Measurements from ENCODE around the gene MAST4.

MAST4 gene

GRCh38 chr5:67133776-67134175, 537.6 kb downstream of the MAST4 start:
- DNase-seq (ENCODE audit: low read depth in 1 of 2, low spot score in 1 of 2) = no peak
- H3K27me3 ChIP-seq (ENCODE audit: insufficient read depth, poor library complexity, severe bottlenecking) = no peaks in the 10 kb centered on the region

GRCh38 chr5:67135381-67135984, 539.3 kb downstream of the MAST4 start:
- no peaks in the 10 kb centered on the region for H3K27me3 ChIP-seq (ENCODE audit: insufficient read depth, poor library complexity, severe bottlenecking)
- H3K4me3 ChIP-seq (replicated peaks; ENCODE audit: insufficient read depth, low read length) = no peak overlapping the region
- H3K27ac ChIP-seq (replicated peaks) = no peak overlapping the region
- TF ChIP-seq CTCF (IDR thresholded peaks at IDR 0.05; ENCODE audit: insufficient read depth, low read length) = no peak
- TF ChIP-seq REST (IDR thresholded peaks at IDR 0.05; ENCODE audit: insufficient replicate concordance, low read depth) = no peak
- TF ChIP-seq SPI1 (IDR thresholded peaks at IDR 0.05; ENCODE audit: borderline replicate concordance, low read depth) = no peak
- DNase-seq (ENCODE audit: low read depth in 1 of 2, low spot score in 1 of 2) = no peak

More at GRCh38 chr5:67133776-67134175, 537.6 kb downstream of the MAST4 start:
- Histone ChIP-seq H3K27ac (replicated peaks) (no peak overlapping the region), H3K4me3 (replicated peaks; ENCODE audit: insufficient read depth, low read length) (no peak overlapping the region)
- TF ChIP-seq REST (IDR thresholded peaks at IDR 0.05; ENCODE audit: insufficient replicate concordance, low read depth) (no peak), POLR2AphosphoS5 (IDR thresholded peaks at IDR 0.05; ENCODE audit: low read depth) (no peak), CTCF (IDR thresholded peaks at IDR 0.05; ENCODE audit: insufficient read depth, low read length) (no peak), SPI1 (IDR thresholded peaks at IDR 0.05; ENCODE audit: borderline replicate concordance, low read depth) (no peak), GABPA (IDR thresholded peaks at IDR 0.05; ENCODE audit: low read depth) (no peak)

GRCh38 chr5:67139030-67139429, 542.8 kb downstream of the MAST4 start:
- Histone ChIP-seq H3K4me3 (replicated peaks; ENCODE audit: insufficient read depth, low read length) (no peak overlapping the region), H3K27me3 (ENCODE audit: insufficient read depth, poor library complexity, severe bottlenecking) (no peaks in the 10 kb centered on the region), H3K27ac (replicated peaks) (no peak overlapping the region)
- DNase-seq (ENCODE audit: low read depth in 1 of 2, low spot score in 1 of 2) = no peak
- TF ChIP-seq SPI1 (IDR thresholded peaks at IDR 0.05; ENCODE audit: borderline replicate concordance, low read depth) = no peak
- TF ChIP-seq REST (IDR thresholded peaks at IDR 0.05; ENCODE audit: insufficient replicate concordance, low read depth) = no peak
- no peak for TF ChIP-seq POLR2AphosphoS5 (IDR thresholded peaks at IDR 0.05; ENCODE audit: low read depth)
- TF ChIP-seq CTCF (IDR thresholded peaks at IDR 0.05; ENCODE audit: insufficient read depth, low read length) = no peak
- TF ChIP-seq GABPA (IDR thresholded peaks at IDR 0.05; ENCODE audit: low read depth) = no peak
